ENCODE results near the gene IGSF1.

DNA sequence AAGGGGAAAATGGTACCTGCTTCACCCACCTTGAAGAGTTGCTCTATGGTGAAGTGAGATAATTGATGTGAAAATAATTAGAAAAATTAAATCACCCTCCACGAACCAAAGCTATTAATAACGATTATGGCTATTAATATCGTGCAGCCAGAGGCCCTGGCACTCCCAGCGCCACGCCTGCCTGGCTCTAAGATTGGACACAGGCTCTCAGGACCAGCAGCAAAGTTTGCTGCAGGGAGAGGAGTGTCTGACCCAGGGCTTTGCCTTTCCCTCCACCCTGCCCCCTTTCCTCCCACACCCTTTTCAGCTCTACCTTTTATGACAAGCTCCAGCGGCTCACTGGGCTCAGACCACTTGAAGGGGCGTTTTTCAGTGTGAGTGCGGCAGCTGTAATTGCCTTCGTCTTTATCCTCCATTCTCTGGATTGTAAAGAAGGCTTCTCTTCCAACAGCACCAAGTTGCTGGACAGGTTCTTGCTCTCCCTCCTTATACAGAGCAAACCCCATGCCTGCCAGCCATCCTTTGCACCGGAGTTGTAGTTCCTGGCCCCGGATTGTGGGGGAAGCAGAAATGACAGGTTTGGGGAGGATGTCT is 11.5 kb downstream of the IGSF1 start:
- TF ChIP-seq EZH2 (IDR thresholded peaks at IDR 0.05; ENCODE audit: low read length, unreplicated experiment) = no peak
- TF ChIP-seq, protein P1, sequence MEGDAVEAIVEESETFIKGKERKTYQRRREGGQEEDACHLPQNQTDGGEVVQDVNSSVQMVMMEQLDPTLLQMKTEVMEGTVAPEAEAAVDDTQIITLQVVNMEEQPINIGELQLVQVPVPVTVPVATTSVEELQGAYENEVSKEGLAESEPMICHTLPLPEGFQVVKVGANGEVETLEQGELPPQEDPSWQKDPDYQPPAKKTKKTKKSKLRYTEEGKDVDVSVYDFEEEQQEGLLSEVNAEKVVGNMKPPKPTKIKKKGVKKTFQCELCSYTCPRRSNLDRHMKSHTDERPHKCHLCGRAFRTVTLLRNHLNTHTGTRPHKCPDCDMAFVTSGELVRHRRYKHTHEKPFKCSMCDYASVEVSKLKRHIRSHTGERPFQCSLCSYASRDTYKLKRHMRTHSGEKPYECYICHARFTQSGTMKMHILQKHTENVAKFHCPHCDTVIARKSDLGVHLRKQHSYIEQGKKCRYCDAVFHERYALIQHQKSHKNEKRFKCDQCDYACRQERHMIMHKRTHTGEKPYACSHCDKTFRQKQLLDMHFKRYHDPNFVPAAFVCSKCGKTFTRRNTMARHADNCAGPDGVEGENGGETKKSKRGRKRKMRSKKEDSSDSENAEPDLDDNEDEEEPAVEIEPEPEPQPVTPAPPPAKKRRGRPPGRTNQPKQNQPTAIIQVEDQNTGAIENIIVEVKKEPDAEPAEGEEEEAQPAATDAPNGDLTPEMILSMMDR (conservative IDR thresholded peaks at IDR 0.05; ENCODE audit: low read depth, low read length) = no peak
